NCI-H2227 (cell line): ENCODE data around the gene GALR2.

ENCODE experiments used
- DNase-seq: peaks from one replicate; lab custom pipeline; 2025; ENCODE audit not compliant: unreplicated experiment; lab: John Stamatoyannopoulos, UW

The GALR2 gene

DNA sequence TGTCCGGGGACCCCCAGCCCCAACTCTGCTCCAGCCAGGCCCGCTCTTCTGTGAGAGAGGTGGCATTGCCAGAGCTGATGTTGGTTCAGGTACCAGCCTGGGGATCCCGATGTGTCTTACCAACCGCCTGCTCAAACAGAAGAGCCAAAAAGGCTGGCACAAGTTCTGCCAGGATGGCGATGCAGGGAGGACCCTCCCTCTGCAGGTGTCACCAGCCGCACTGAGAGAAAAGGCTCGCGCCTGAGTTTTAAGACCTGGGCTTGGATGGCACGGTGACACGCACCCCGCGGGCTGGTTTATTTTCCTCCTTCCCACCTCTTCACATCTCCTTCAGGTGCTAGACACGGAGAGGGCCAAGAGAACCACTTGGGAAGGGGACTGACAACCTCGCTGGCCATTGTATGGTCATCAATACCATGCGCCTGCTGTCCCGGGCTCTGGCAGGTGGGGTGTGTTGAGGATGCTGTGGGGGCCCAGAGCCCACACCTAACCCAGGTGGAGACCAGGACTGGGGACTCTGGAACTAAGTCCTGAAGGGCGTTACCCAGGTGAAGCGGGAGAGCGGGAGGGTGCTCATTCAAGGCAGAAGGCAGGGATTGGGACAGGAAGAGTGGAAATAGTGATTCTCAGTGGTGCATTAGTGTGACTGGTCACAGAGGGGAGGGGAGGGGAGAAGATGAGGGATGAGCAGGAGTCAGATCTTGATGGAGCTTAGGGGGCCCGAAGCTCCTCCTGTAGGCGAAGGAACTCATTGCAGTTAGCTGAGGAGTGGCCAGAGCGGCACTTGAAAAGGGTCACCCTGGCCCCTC lies 50.2 kb downstream of the GALR2 start:
- no peak for DNase-seq

DNA sequence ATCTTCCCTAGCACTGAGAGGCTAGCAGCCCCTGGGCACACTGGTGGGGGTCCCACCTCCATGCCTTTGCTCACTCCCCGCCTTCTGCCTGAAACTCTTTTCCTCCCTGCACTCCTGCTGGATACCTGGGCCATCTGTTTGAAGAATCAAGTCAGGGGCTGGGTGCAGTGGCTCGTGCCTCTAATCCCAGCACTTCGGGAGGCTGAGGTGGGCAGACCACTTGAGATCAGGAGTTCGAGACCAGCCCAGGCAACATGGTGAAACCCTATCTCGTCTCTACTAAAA lies 50.8 kb downstream of the GALR2 start:
- no peak for DNase-seq

DNA sequence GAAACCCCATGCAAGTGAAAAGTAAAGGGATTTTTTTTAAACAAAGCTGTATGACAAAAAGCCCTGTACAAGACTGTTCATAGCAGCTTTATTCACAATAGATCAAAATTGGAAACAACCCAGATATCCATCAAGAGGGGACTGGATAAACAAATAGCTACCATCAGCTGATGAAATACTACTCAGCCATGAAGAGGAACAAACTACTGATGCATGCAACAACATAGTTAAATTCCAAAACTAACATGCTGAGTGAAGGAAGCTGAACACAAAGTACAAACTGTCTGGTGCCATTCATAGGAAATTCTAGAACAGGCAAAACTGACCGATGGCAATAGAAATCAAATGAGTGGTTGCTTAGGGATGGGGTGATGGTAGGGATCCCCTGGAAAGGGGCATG lies 51.3 kb downstream of the GALR2 start:
- DNase-seq: no peak
